Astrocyte (in vitro differentiated cells and primary cell): ENCODE results near the gene BANK1.

Experiments
- CTCF ChIP-seq: IDR thresholded peaks from 2 replicates; pipeline ENCODE4 v1.5.1; 2011; ENCODE audit warnings: low read depth, mild to moderate bottlenecking, inconsistent platforms, low read length, moderate library complexity; ENCODE audit not compliant: insufficient read depth
- EZH2 ChIP-seq: IDR thresholded peaks from 2 replicates; pipeline ENCODE4 v1.6.1; 2012; ENCODE audit warnings: mild to moderate bottlenecking, low read length, inconsistent platforms; ENCODE audit not compliant: insufficient read depth

GRCh38 chr4:102055805-102056204 lies 265.3 kb downstream of the BANK1 start:
- TF ChIP-seq CTCF (no peak), EZH2 (no peak)
